Activated CD4-positive, CD25-positive, alpha-beta regulatory T cell treated with anti-CD3 and anti-CD28 coated beads, Interleukin-2, amount 50 U/mL, for 24 hours (primary cell): ENCODE results near the gene ATP10A.
"Not testable (repeated sequence)": the region's sequence is repeated elsewhere in the genome, so short reads cannot be mapped to it uniquely, and the experiment has no call there.

Experiments
- ATAC-seq, 2 donors: fragments of 150-1000 bp; cut with Tn5 transposase; one replicate each; pipeline ENCODE4 v1.10.0; 2021; ENCODE audit warnings: mild to moderate bottlenecking in 1 of 2, moderate library complexity in 1 of 2

The ATP10A gene

GRCh38 chr15:25880877-25881276 lies 17.8 kb upstream of the ATP10A start:
- ATAC-seq: not testable (repeated sequence)

GRCh38 chr15:25880411-25880810 lies 17.3 kb upstream of the ATP10A start:
- no peak for ATAC-seq

DNA sequence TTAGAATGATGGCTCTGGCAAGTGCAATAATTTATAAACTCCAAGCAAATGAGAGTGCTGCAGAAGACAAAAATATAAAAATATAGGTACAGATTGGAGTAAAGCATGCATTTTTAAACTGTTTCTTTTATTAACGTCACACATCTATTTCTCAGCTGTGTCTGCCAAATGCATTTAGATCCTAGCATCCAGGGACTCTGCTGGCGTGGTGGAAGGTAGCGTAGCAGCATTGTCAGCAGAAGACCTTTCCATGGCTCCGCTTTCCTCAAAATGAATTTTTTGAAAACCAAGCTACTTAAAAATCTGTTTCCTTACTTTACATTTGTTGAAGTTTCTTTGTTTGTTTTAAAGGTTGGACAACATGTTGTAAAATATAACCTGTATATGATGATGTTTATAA lies 16.3 kb upstream of the ATP10A start:
- ATAC-seq: no peak

DNA sequence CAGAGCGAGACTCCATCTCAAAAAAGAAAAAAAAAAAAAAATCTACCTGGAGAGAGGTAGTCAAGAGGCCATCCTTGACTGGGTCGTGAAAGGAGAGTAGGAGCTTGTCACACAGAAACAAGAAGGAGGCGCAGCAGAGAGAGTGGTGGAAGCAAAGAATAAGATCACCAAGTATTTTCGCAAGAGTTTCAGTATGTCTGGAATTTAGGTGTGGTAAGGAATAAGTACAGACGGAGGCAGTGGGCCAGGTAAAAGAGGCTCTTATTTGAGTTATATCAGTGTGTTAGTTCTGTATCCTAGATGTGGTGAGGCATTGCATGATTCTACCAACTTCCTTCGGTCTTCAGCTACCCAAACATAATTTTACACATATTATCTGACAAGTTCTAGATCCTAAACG lies 14.6 kb upstream of the ATP10A start:
- ATAC-seq: no peak

- no peak for ATAC-seq
Observed at GRCh38 chr15:25876231-25877140, 13.4 kb upstream of the ATP10A start.

- ATAC-seq: no peak
Observed at GRCh38 chr15:25875566-25875965, 12.4 kb upstream of the ATP10A start.

GRCh38 chr15:25874379-25874778 lies 11.3 kb upstream of the ATP10A start:
- ATAC-seq: no peak

DNA sequence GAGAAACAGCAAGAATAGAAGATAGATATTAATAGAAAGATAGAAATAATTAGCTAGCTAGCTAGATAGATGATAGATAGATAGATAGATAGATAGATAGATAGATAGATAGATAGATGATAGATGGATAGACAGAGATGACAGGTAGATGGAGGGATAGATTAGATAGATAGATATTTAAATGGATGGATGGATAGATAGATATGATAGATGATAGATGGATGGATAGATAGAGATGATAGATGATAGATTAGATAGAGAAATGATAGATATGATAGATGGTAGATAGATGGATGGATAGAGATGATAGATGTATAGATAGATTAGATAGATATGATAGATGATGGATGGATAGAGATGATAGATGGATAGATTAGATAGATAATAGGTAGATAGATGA lies 8.3 kb upstream of the ATP10A start:
- ATAC-seq: no peak

DNA sequence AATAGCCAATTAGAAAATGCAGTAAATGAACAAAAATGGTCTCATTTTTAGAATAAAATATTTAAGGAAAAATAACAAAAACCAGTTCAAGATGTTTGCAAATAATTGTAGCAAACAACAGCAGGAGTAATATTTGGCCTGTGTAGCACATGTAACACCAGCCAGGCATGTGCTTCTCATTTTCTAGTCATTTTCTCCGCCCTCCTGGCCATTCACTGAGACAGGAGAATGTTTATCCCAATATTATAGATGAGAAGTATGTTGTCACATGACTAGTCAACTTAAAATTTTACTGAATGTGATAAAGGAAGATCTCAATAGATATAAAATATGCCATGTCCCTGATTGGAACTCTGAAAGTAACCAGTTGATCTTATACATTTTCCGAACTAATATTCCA lies 7.8 kb upstream of the ATP10A start:
- no peak for ATAC-seq

DNA sequence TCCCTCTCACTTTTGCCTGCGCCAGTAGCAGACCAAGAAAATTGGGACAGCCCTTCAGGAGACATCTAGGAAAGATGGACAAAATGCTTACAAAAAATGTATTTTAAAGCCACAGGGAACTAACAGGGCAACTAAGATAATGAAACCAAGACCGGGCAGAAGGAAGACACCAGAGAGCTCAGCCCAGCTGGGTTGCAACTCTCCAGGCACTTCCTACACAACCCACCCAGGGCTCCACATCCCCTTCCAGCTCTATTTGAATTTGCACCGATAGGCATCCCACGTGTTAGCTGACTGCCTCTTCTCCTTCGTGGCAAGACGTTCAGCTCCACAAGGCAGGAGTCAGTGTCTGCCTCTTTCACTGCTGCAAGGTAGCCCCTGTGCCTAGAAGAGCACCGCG lies 6.6 kb upstream of the ATP10A start:
- no peak for ATAC-seq

DNA sequence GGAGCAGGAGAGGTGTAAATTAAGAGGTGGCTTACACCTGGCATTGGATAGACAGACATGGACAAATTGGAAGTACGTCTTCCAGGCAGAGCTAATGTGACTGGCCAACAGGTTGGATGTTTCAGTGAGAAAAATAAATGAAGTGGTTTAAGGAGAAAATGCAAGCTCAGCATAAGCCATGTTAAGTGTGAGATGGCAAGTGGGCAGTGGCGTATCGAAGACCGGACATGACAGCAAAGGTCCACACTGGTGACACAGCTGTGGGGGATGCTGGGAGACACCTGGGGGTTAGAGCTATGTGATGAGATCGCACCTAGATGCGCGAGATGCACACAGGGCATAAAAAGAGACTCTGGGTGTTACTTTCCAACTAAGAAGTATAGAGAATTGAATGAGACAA lies 3.7 kb upstream of the ATP10A start:
- no peak for ATAC-seq

- ATAC-seq: no peak
Observed at GRCh38 chr15:25866251-25866650, 3.1 kb upstream of the ATP10A start.

GRCh38 chr15:25864966-25865365 lies 1.8 kb upstream of the ATP10A start:
- no peak for ATAC-seq

- no peak for ATAC-seq
Observed at GRCh38 chr15:25863968-25864580, 947 bp upstream of the ATP10A start.

DNA sequence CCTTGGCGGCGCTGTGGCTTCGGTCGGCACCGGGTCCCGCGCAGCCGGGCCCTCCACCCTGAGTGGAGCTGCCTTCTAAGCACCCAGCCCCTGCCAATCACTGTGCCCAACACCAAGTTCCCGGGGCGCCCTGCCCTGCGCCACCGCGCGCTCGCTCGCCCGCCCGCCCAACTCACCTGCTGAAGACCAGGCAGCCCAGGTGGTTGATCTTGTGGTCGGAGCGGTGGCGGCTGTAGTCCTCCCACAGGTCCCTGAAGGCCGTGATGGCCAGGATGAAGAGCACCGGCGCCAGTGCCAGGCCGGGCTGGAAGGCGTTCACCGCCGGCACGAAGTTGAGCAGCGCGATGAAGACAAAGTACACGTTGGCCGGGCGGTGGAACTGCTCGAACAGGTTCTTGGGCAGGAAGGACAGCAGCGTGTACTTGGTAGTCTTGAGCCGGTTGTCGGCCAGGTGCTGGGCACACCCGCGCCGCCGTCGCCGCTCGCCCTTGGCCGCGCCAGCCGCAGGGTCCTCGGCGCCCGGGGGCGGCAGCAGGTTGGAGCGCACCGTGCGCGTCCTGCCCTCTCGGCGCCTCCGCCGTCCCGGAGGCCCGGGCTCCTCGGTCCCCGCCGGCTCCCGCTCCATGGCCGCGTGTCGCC lies 536 bp downstream of the ATP10A start:
- ATAC-seq: peak; percentile 57 to 60

DNA sequence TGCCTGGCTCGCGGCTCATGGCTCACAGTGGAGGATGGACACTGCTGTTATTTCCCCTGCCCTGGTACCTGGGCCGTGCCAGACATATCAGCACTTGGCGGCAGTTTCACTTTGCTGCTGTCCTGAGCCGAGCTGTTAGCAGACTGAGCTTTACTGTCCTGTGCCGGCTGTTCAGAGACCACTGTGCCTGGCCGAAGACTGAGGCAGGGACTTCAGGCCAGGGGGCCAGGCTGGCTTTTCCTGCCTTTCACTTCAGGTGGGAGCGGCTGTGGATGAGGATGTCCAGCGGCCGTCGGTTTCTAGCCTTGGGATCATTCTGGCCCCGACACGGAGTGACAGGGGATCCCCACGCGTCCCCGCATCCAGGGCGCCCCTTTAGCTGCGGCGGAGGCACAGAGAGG lies 1.1 kb downstream of the ATP10A start:
- ATAC-seq: peak; percentile 19 to 22

DNA sequence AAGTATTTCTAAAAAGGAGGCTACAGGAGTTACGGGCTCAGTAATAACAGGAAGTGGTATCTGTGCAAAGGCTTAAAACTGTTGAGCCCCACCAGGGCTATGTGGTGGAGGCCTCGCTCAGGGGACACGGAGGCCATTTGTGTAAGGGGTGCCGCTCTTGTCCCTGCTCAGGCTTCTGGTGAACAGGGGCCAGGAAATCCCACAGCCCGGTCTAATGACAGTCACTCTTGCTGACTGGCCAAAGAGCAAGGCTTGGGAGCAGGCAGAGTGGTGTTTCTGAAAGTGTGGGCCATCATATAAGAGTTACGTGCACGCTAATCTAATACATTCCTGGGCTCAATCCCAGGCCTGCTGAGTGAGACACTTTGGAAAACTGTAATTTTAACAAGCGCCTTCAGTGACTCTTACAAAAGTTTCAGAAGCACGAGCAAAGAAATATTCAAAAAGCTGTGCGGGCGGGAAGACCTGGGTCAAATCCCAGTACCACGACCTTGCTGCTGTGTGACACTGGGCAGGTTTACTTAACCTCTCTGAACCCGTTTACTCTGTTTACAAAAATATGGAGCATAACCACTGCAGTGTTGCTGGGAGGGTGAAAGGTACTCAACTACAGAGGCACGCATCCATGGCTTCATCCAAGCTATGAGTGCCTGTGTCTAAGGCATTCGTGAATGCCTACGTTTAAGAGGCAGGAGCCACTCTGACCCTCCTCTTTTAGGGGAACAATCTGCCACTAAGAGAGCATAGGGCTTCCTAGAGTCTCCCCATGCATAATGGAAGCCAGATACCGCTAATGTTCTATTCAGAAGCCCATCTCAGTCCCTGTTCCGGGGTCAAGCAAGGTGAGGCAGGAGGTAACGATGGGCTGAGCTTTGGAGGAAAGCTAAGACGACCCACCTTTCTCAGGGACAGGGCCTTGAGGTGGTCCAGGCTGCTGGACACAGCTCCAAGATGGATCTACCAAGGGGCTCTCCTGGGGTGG lies 2.0 kb downstream of the ATP10A start:
- ATAC-seq: peak; percentile 30 to 35

DNA sequence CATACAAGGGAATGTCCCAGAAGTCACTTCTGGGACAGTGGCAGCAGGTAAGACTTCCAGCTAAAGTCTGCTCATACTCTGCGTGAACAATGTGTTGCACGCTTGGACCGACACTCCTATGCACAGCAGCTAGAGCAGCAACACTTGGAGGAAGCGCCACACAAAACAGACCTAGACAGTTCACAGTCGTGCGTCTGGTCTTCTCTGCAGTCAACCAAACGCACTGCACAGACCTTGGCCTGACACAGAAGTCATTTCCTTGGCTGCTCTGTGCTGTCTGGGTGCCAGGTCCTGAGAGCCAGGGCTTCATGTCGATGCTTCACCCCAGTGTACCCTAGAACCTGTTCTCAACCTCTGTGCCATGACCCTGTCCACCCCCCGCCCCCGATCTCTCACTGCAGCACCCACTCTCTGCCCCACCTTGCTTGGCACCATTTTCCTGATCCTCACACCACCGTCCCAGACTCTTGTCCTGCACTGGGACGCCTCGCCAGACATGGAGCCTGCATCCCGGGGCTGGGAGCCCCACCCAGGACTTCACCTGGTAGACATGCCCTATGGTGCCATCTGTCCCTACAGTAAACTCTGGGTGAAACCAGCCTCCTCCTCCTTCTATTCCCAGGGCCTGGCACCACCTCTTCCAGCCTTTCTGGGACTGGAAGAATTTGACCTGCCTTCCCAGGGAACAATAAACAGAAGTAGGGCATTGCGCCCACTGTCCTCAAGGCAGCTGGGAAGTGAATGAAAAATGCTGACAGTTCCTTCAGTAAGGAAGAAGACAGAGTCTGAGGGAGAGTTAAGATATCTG lies 3.1 kb downstream of the ATP10A start:
- ATAC-seq: peak; percentile 25 to 38

GRCh38 chr15:25858952-25859760 lies 4.0 kb downstream of the ATP10A start:
- ATAC-seq: no peak

GRCh38 chr15:25856059-25856458 lies 7.1 kb downstream of the ATP10A start:
- peak; percentile 18 to 25 for ATAC-seq
